Osteocyte (in vitro differentiated cells): ENCODE measurements around the gene MCF2L2. TPM values are rescaled to one million over a fixed set of nuclear protein-coding genes. Genes with fewer than 3 reads are reported as not detected.

ENCODE experiments used
- DNase-seq: peaks from one replicate; pipeline ENCODE4 v3.0.0; 2021; ENCODE audit warnings: mixed read lengths; ENCODE audit not compliant: unreplicated experiment; ENCODE audit errors: extremely low spot score
- H3K27ac Mint-ChIP-seq: one replicate; pipeline ENCODE4 v1.8.0; 2021; ENCODE audit warnings: mild to moderate bottlenecking, mixed read lengths; ENCODE audit not compliant: unreplicated experiment
- H3K27me3 Mint-ChIP-seq: one replicate; pipeline ENCODE4 v1.8.0; 2021; ENCODE audit warnings: mixed read lengths; ENCODE audit not compliant: unreplicated experiment
- H3K36me3 Mint-ChIP-seq: one replicate; pipeline ENCODE4 v1.8.0; 2021; ENCODE audit warnings: mixed read lengths; ENCODE audit not compliant: unreplicated experiment
- H3K4me1 Mint-ChIP-seq: one replicate; pipeline ENCODE4 v1.8.0; 2021; ENCODE audit warnings: mixed read lengths; ENCODE audit not compliant: unreplicated experiment
- H3K4me3 Mint-ChIP-seq: one replicate; pipeline ENCODE4 v1.8.0; 2021; ENCODE audit warnings: mild to moderate bottlenecking, moderate library complexity, mixed read lengths; ENCODE audit not compliant: unreplicated experiment
- H3K9me3 Mint-ChIP-seq: one replicate; pipeline ENCODE4 v1.8.0; 2021; ENCODE audit warnings: mixed read lengths; ENCODE audit not compliant: unreplicated experiment
- total RNA-seq: library from RNA; stranded (reverse); gene quantifications from 2 replicates; pipeline ENCODE4 v1.2.1, GENCODE V29; 2021
- TF ChIP-seq, protein P1 (sequence below): fragments of 200-600 bp; sonication (generic); IDR thresholded peaks from 2 replicates; pipeline ENCODE4 v1.5.0; 2021; ENCODE audit warnings: antibody characterized with exemption, mild to moderate bottlenecking, moderate library complexity

MCF2L2 gene
- total RNA-seq, 1 donor from 2014 or later: 1.7 TPM

DNA sequence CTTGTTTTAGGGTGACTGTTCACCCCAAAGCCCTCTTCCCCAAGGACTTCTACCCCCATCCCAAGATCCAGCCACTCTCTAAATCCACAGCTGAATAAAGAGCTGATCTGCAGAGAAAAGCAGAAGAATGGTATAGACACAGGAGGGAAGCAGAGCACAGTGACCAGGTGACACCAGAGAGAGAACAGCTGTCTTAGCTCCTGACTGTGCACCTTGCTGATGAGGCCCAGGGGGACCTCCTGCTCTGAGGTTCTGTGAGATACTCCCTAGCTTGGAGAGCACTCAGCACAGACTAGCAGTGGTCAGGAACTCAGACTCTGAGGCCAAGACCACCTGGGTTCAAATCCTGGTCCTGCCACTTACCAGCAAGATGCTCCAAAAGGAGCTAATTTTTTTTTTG is 17.7 kb downstream of the MCF2L2 start:
- no peaks in the 10 kb centered on the region for H3K9me3 Mint-ChIP-seq
- no peak overlapping the region for H3K27ac Mint-ChIP-seq
- TF ChIP-seq, protein P1, sequence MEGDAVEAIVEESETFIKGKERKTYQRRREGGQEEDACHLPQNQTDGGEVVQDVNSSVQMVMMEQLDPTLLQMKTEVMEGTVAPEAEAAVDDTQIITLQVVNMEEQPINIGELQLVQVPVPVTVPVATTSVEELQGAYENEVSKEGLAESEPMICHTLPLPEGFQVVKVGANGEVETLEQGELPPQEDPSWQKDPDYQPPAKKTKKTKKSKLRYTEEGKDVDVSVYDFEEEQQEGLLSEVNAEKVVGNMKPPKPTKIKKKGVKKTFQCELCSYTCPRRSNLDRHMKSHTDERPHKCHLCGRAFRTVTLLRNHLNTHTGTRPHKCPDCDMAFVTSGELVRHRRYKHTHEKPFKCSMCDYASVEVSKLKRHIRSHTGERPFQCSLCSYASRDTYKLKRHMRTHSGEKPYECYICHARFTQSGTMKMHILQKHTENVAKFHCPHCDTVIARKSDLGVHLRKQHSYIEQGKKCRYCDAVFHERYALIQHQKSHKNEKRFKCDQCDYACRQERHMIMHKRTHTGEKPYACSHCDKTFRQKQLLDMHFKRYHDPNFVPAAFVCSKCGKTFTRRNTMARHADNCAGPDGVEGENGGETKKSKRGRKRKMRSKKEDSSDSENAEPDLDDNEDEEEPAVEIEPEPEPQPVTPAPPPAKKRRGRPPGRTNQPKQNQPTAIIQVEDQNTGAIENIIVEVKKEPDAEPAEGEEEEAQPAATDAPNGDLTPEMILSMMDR: no peak
- no peaks in the 10 kb centered on the region for H3K4me1 Mint-ChIP-seq
- no peak overlapping the region for H3K4me3 Mint-ChIP-seq
- peaks cover 3% of the 10 kb centered on the region for H3K36me3 Mint-ChIP-seq
- DNase-seq: no peak
- peaks cover 68% of the 10 kb centered on the region for H3K27me3 Mint-ChIP-seq

DNA sequence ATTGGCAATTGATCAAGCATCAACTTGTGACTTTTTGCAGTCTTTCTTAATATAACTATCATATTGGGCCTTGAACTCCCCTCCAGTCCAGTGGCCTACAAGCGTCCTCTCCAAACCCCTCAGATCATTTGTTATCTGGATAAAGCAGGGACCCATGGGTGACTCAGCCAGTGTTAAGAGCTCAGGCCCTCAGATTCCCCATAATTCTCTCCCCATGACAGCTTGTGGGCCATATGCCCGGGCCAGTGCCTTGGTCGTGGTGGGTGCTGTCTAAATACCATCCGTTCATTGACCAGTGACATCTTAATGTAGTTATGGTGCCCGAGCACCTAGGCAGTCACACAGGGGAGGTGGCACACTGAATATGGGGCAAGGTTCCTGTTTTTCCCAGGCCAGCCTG is 18.1 kb downstream of the MCF2L2 start:
- Mint-ChIP-seq H3K27ac (no peak overlapping the region), H3K36me3 (no peaks in the 10 kb centered on the region), H3K27me3 (peaks cover 68% of the 10 kb centered on the region), H3K9me3 (no peaks in the 10 kb centered on the region), H3K4me3 (no peak overlapping the region), H3K4me1 (no peaks in the 10 kb centered on the region)
- no peak for DNase-seq
- TF ChIP-seq, protein P1: no peak

DNA sequence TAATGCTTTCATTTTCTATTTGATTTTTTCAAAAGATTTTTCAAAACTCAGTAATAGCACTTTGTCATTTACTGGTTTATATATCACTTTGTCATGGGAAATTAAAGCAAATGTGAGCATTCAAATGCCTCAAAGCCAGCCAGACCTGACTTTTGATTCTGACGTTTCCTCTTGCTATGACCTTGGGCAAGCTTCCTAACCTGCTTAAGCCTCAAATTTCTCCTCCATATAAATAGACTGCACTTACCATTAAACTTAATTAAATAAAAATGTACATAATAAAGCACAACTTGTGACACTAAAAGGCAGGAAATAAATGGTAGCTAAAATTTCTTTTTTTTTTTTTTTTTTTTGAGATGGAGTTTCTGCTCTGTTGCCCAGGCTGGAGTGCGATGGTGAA is 19.2 kb downstream of the MCF2L2 start:
- H3K4me3 Mint-ChIP-seq: no peak overlapping the region

DNA sequence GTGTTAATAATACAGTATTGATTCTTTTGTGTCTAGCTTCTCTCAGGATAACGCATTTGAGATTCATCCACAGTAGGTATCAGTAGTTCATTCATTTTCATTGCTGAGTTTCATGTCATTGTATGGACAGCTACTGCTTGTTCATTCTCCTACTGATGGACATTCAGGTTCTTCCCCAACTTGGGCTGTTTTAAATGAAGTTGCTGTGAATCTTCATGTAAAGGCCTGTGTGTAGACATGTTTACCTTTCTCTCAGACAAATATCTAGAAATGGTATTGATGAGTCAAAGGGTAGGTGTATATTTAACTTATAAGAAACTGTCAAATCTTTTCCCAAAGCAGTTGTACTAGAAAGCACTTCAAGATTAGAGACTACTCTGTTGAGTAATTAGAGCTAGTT is 26.7 kb downstream of the MCF2L2 start:
- TF ChIP-seq, protein P1: no peak
- H3K36me3 Mint-ChIP-seq: no peaks in the 10 kb centered on the region
- H3K4me3 Mint-ChIP-seq: no peak overlapping the region
- H3K27me3 Mint-ChIP-seq: peaks cover 58% of the 10 kb centered on the region
- no peak overlapping the region for H3K27ac Mint-ChIP-seq
- no peaks in the 10 kb centered on the region for H3K4me1 Mint-ChIP-seq
- DNase-seq: no peak
- H3K9me3 Mint-ChIP-seq: no peaks in the 10 kb centered on the region

More for the DNA sequence above, 19.2 kb downstream of the MCF2L2 start:
- Mint-ChIP-seq H3K4me1 (no peaks in the 10 kb centered on the region), H3K9me3 (no peaks in the 10 kb centered on the region), H3K36me3 (no peaks in the 10 kb centered on the region), H3K27me3 (peaks cover 64% of the 10 kb centered on the region), H3K27ac (no peak overlapping the region)
- DNase-seq: no peak
- TF ChIP-seq, protein P1: no peak

DNA sequence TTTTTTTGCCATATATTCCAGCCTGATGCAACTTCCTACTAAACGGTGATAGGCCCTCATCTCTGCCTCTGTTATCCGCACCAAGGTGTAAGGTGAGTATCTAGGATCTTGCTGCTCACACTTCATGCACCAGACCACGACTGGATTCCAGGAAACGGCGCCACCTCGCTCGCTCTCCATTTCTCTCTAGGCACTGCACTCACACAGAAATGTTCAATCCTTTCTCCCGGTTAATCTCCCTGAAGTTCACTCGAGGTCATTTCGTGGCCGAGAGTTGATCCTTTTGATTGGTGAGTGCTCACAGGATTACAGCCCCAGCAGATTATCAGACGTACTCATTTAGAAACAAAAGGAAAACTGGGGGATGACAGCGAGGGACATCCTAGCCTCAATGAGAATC is 28.1 kb downstream of the MCF2L2 start:
- H3K27me3 Mint-ChIP-seq: peaks cover 59% of the 10 kb centered on the region
- H3K36me3 Mint-ChIP-seq: no peaks in the 10 kb centered on the region
- no peaks in the 10 kb centered on the region for H3K4me1 Mint-ChIP-seq
- no peak for DNase-seq
- H3K27ac Mint-ChIP-seq: no peak overlapping the region
- H3K9me3 Mint-ChIP-seq: no peaks in the 10 kb centered on the region
- H3K4me3 Mint-ChIP-seq: no peak overlapping the region
- TF ChIP-seq, protein P1: no peak
